ENCODE data around the gene DCC.

The DCC gene

GRCh38 chr18:52907543-52908308 lies 567.7 kb downstream of the DCC start:
- FAIRE-seq = peak; percentile 44
- no peak for DNase-seq (ENCODE audit: insufficient read length, low spot score)
- TF ChIP-seq, protein P1, sequence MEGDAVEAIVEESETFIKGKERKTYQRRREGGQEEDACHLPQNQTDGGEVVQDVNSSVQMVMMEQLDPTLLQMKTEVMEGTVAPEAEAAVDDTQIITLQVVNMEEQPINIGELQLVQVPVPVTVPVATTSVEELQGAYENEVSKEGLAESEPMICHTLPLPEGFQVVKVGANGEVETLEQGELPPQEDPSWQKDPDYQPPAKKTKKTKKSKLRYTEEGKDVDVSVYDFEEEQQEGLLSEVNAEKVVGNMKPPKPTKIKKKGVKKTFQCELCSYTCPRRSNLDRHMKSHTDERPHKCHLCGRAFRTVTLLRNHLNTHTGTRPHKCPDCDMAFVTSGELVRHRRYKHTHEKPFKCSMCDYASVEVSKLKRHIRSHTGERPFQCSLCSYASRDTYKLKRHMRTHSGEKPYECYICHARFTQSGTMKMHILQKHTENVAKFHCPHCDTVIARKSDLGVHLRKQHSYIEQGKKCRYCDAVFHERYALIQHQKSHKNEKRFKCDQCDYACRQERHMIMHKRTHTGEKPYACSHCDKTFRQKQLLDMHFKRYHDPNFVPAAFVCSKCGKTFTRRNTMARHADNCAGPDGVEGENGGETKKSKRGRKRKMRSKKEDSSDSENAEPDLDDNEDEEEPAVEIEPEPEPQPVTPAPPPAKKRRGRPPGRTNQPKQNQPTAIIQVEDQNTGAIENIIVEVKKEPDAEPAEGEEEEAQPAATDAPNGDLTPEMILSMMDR (IDR thresholded peaks at IDR 0.05; ENCODE audit: insufficient read depth, missing control alignments) = no peak

DNA sequence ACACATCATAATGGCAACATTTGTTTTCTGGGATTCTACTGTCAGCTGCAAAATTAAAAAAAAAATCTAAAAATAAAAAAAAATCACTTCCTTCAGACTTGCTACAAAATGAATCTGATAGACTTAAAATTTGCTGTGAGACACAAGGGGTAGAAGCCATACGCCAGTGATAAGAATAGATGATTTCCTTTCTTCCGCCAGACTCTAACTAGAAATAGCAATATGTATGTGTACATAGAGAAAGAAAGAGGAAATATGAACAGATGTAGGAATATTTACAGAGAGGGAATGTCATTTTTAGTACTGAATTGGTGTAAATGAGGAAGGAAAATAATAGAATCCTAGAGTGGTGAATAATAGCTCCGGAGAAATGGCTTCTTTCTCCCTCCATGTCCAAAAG lies 574.2 kb downstream of the DCC start:
- no peak for DNase-seq (ENCODE audit: insufficient read length, low spot score)
- TF ChIP-seq, protein P1 (IDR thresholded peaks at IDR 0.05; ENCODE audit: insufficient read depth, missing control alignments) = no peak
- FAIRE-seq = no peak

DNA sequence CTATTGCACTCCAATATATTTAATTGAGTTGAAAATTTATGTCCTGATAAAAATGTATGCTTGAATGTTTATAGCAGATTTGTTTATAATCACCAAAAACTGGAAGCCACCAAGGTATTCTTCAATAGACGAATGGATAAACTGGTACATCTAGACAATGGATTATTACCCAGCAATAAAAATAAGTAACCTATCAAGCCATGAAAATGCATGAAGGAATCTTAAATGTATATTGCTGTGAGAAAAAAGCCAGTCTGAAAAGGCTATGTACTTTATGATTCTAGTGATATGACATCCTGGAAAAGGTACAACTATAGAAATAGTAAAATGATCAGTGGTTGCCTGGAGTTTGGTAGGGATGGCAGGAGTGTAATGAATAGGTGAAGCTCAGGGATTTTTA lies 580.7 kb downstream of the DCC start:
- TF ChIP-seq, protein P1 (IDR thresholded peaks at IDR 0.05; ENCODE audit: insufficient read depth, missing control alignments) = no peak
- peak; percentile 60 for FAIRE-seq
- no peak for DNase-seq (ENCODE audit: insufficient read length, low spot score)

DNA sequence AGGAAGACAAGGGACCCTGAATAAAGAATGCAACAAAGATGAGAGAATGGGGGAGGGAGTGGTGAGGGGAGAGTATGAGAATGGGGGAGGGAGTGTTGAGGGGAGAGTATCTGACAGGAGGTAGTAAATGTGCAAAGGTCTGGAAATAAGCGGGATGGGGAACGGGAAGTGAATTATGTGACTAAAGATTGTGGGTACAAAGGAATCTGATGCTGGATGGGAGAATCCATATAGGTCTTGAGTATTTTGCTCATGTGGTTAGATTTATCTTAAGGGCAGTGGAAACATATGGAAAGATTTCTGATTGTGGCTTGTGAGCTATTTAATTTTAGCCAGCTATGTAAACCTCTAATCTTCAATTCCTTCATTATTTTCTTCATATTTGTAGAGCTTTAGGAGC lies 593.4 kb downstream of the DCC start:
- FAIRE-seq (no peak), DNase-seq (ENCODE audit: insufficient read length, low spot score) (no peak)
- TF ChIP-seq, protein P1 (IDR thresholded peaks at IDR 0.05; ENCODE audit: insufficient read depth, missing control alignments) = no peak

DNA sequence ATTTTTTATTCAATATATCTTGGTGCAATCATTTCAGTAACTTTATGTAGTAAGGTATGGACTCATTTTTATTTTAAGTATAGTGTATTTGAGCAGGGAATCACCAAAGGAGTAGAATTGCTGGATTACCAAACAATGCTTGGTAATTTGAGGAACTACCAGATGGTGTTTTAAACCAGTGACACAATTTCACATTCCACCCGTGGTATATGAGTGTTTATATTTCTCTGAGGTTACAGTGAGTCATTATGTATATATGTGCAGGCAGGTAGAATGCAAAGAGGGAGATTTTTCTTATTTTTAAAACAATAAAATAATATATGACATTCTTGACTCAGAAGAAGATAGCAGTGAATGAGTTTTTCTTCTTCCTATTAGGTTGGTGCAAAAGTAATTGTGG lies 596.9 kb downstream of the DCC start:
- DNase-seq (ENCODE audit: insufficient read length, low spot score) (no peak), FAIRE-seq (no peak)
- TF ChIP-seq, protein P1 (IDR thresholded peaks at IDR 0.05; ENCODE audit: insufficient read depth, missing control alignments) = no peak

DNA sequence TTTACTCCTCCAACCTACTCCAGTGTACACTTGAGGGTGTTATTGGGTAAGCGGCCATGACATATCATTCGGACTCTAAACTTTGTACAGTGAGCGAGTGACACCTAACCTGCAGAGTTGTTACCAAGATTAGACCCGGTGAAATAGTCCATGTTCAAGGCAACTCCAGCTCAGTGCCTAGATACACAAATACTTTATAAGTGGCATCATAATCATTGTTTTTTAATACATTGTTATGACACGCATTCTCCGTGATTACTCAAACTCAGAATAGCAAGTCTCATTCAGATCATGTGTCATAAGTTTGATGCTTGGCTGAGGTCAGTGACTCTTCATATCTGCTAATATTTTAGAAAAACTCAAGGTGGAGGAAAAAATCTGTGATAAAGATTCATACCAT lies 597.8 kb downstream of the DCC start:
- no peak for FAIRE-seq
- no peak for DNase-seq (ENCODE audit: insufficient read length, low spot score)
- TF ChIP-seq, protein P1 (IDR thresholded peaks at IDR 0.05; ENCODE audit: insufficient read depth, missing control alignments) = no peak

DNA sequence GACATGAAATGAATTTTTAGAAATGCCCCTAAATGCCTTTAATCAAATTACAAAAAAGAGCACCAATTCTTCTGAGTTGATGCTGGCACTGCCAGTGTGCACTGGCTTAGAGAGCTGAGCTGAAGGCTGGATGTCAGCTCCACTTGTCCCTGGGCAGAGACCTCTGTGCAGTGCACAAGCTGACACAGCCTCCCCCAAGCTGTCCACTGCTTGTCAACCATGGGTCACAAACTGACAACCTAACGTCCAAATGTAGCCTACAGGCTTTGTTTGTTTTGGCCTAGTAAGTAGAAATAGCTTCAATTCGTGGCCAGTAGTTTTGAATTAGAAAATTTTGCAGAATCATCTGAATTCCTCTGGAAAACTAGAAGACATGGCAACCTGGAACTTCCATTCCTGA lies 605.6 kb downstream of the DCC start:
- DNase-seq (ENCODE audit: insufficient read length, low spot score) (no peak), FAIRE-seq (no peak)
- TF ChIP-seq, protein P1 (IDR thresholded peaks at IDR 0.05; ENCODE audit: insufficient read depth, missing control alignments) = no peak
